H9 (cell line): ENCODE measurements around the gene TTC24. TPM values are rescaled to one million over a fixed set of nuclear protein-coding genes. Genes with fewer than 3 reads are reported as not detected.

Experiments used
- DNase-seq: peaks from one replicate; pipeline ENCODE4 v3.0.0-alpha.2; 2017
- H2AFZ ChIP-seq: one replicate; pipeline ENCODE4 v1.6.1; 2013; ENCODE audit warnings: mild to moderate bottlenecking, low read length, control low read depth, moderate library complexity
- H2AK5ac ChIP-seq: 2 replicates; pipeline ENCODE4 v1.6.1; 2013; ENCODE audit warnings: low read length, control low read depth, mixed read lengths; ENCODE audit not compliant: insufficient read length
- H2BK120ac ChIP-seq: one replicate; pipeline ENCODE4 v1.6.1; 2013; ENCODE audit warnings: low read depth, mild to moderate bottlenecking, low read length, control low read depth, inconsistent platforms; ENCODE audit not compliant: poor library complexity, severe bottlenecking
- H2BK12ac ChIP-seq: 2 replicates; pipeline ENCODE4 v1.6.1; 2013; ENCODE audit warnings: low read length, control low read depth, mixed read lengths, low read depth; ENCODE audit not compliant: insufficient read length
- H2BK15ac ChIP-seq: 2 replicates; pipeline ENCODE4 v1.6.1; 2013; ENCODE audit warnings: low read depth, low read length, control low read depth
- H2BK20ac ChIP-seq: one replicate; pipeline ENCODE4 v1.6.1; 2013; ENCODE audit warnings: low read depth, mild to moderate bottlenecking, low read length, control low read depth, inconsistent platforms; ENCODE audit not compliant: poor library complexity, severe bottlenecking
- H2BK5ac ChIP-seq: 2 replicates; pipeline ENCODE4 v1.6.1; 2013; ENCODE audit warnings: low read length, control low read depth, mixed read lengths; ENCODE audit not compliant: insufficient read length
- H3K14ac ChIP-seq: 2 replicates; pipeline ENCODE4 v1.6.1; 2013; ENCODE audit warnings: low read length, control low read depth; ENCODE audit not compliant: insufficient read depth
- H3K18ac ChIP-seq: 2 replicates; pipeline ENCODE4 v1.6.1; 2013; ENCODE audit warnings: low read depth, mild to moderate bottlenecking, mixed read lengths, low read length, control low read depth; ENCODE audit not compliant: insufficient read length
- H3K23ac ChIP-seq: 2 replicates; pipeline ENCODE4 v1.6.1; 2013; ENCODE audit warnings: low read length, control low read depth, mixed read lengths, low read depth; ENCODE audit not compliant: insufficient read length
- H3K23me2 ChIP-seq: 2 replicates; pipeline ENCODE4 v1.6.1; 2013; ENCODE audit warnings: low read depth, mild to moderate bottlenecking, mixed read lengths, low read length, control low read depth; ENCODE audit not compliant: insufficient read length, poor library complexity, severe bottlenecking
- H3K27ac ChIP-seq: 2 replicates; pipeline ENCODE4 v1.5.1; 2013; ENCODE audit warnings: low read length, control low read depth, mixed read lengths, low read depth; ENCODE audit not compliant: insufficient read length
- H3K27me3 ChIP-seq: 2 replicates; pipeline ENCODE4 v1.6.1; 2013; ENCODE audit warnings: low read length, control low read depth, inconsistent platforms; ENCODE audit not compliant: insufficient read depth
- H3K4ac ChIP-seq: 2 replicates; pipeline ENCODE4 v1.6.1; 2013; ENCODE audit warnings: low read depth, mild to moderate bottlenecking, control low read depth, inconsistent platforms, low read length, moderate library complexity
- H3K4me1 ChIP-seq: 2 replicates; pipeline ENCODE4 v1.6.1; 2013; ENCODE audit warnings: low read length, control low read depth, inconsistent platforms; ENCODE audit not compliant: insufficient read depth
- H3K4me2 ChIP-seq: 2 replicates; pipeline ENCODE4 v1.6.1; 2013; ENCODE audit warnings: low read length, control low read depth, mixed read lengths; ENCODE audit not compliant: insufficient read length, insufficient read depth
- H3K56ac ChIP-seq: 2 replicates; pipeline ENCODE4 v1.6.1; 2013; ENCODE audit warnings: low read depth, mild to moderate bottlenecking, mixed read lengths, low read length, control low read depth; ENCODE audit not compliant: insufficient read length
- H3K79me1 ChIP-seq: 2 replicates; pipeline ENCODE4 v1.6.1; 2013; ENCODE audit warnings: low read depth, mild to moderate bottlenecking, moderate library complexity, low read length, control low read depth, inconsistent platforms; ENCODE audit not compliant: insufficient read depth, poor library complexity, severe bottlenecking
- H3K79me2 ChIP-seq: 2 replicates; pipeline ENCODE4 v1.6.1; 2013; ENCODE audit warnings: low read length, control low read depth, inconsistent platforms; ENCODE audit not compliant: insufficient read depth
- H3K9ac ChIP-seq: 2 replicates; pipeline ENCODE4 v1.6.1; 2013; ENCODE audit warnings: low read length, control low read depth, mixed read lengths; ENCODE audit not compliant: insufficient read length; ENCODE audit errors: extremely low read depth
- H3K9me3 ChIP-seq: one replicate; pipeline ENCODE4 v1.6.1; 2013; ENCODE audit warnings: low read depth, low read length, inconsistent platforms; ENCODE audit not compliant: control insufficient read depth
- H3T11ph ChIP-seq: one replicate; pipeline ENCODE4 v1.6.1; 2013; ENCODE audit warnings: mild to moderate bottlenecking, low read length, control low read depth, inconsistent platforms
- H4K20me1 ChIP-seq: one replicate; pipeline ENCODE4 v1.6.1; 2013; ENCODE audit not compliant: control insufficient read depth, insufficient read length, insufficient read depth
- H4K5ac ChIP-seq: 2 replicates; pipeline ENCODE4 v1.6.1; 2013; ENCODE audit warnings: low read depth, mild to moderate bottlenecking, mixed read lengths, low read length, control low read depth; ENCODE audit not compliant: insufficient read length
- H4K8ac ChIP-seq: replicated peaks from 2 replicates; pipeline ENCODE4 v1.6.1; 2013; ENCODE audit warnings: low read length, control low read depth, mixed read lengths, low read depth; ENCODE audit not compliant: insufficient read length
- H4K91ac ChIP-seq: 2 replicates; pipeline ENCODE4 v1.6.1; 2013; ENCODE audit warnings: low read depth, mild to moderate bottlenecking, moderate library complexity, mixed read lengths, low read length, control low read depth; ENCODE audit not compliant: insufficient read length
- H3K27ac Mint-ChIP-seq, 3 experiments: 2 replicates in 2 of 3; 3 replicates in 1 of 3; pipeline ENCODE4 v1.8.0; 2020 to 2021; ENCODE audit warnings: mixed read lengths in 3 of 3, mild to moderate bottlenecking in 1 of 3, moderate library complexity in 1 of 3
- H3K27me3 Mint-ChIP-seq: 2 replicates; pipeline ENCODE4 v1.8.0; 2021; ENCODE audit warnings: low read depth, mild to moderate bottlenecking, moderate library complexity, mixed read lengths
- H3K36me3 Mint-ChIP-seq, 3 experiments: 2 replicates in 2 of 3; 3 replicates in 1 of 3; pipeline ENCODE4 v1.8.0; 2020 to 2021; ENCODE audit warnings: low read depth in 3 of 3, mixed read lengths in 3 of 3; ENCODE audit not compliant: insufficient read depth in 1 of 3
- H3K4me1 Mint-ChIP-seq, 2 experiments: 2 replicates each; pipeline ENCODE4 v1.8.0; 2020; ENCODE audit warnings: mixed read lengths in 2 of 2
- H3K4me3 Mint-ChIP-seq, 2 experiments: 2 replicates in 1 of 2; 3 replicates in 1 of 2; pipeline ENCODE4 v1.8.0; 2020 to 2021; ENCODE audit warnings: mild to moderate bottlenecking in 2 of 2, mixed read lengths in 2 of 2, moderate library complexity in 1 of 2
- H3K9me3 Mint-ChIP-seq, 2 experiments: 2 replicates in 1 of 2; 3 replicates in 1 of 2; pipeline ENCODE4 v1.8.0; 2020; ENCODE audit warnings: mild to moderate bottlenecking in 2 of 2, mixed read lengths in 2 of 2, moderate library complexity in 1 of 2
- WGBS: extraction: QIAGEN DNeasy Blood & Tissue Kit; methylation state at CpG from one replicate; pipeline ENCODE4 v1.1.7; 2013; ENCODE audit warnings: missing lambda C conversion rate, low lambda C conversion rate, mixed read lengths; ENCODE audit not compliant: insufficient read length; ENCODE audit errors: extremely low coverage; 5-methylcytosine and 5-hydroxymethylcytosine counted together
- total RNA-seq: library from RNA; stranded (reverse); gene quantifications from 2 replicates; pipeline ENCODE4 v1.2.1, GENCODE V29; 2021
- TF ChIP-seq, protein P1 (sequence below): fragments of 200-600 bp; sonication (generic); conservative IDR thresholded peaks from 3 replicates; pipeline ENCODE4 v1.8.0; 2021; ENCODE audit warnings: antibody characterized with exemption, mild to moderate bottlenecking

Gene TTC24
- total RNA-seq, 1 experiment from 2014 or later: 0.26 TPM

DNA sequence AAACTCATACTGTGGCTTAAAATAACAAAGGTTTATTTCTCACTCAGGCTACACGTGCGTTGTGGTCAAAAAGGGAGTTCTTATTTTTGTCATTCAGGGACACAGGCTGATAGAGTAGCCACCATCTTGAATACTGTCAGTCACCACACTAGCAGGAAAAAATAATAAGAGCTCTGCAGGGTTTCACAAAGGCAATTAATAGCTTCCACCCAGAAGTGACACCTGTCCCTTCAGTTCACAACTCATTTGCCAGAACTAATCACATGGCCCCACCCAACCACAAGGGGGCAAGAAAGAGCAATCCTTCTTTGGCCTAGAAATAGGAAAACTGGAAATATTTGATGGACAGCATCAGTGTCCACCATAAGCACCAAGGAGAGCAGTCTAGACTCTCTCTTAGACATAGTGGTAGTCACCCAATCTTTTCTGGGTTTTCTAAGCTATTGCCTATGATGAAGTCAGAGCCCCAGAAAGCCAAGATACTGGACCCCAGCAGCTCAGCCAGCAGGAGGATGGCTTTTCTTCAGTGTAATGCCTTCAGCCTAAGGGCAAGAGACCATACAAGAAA, 47.9 kb downstream of the TTC24 start:
- no CpG with 5 or more reads among the region's 2 CpGs for WGBS
- H3K9ac ChIP-seq: no peak overlapping the region

More for the DNA sequence above, 47.9 kb downstream of the TTC24 start:
- no peak overlapping the region for H3K27ac Mint-ChIP-seq
- TF ChIP-seq, protein P1, sequence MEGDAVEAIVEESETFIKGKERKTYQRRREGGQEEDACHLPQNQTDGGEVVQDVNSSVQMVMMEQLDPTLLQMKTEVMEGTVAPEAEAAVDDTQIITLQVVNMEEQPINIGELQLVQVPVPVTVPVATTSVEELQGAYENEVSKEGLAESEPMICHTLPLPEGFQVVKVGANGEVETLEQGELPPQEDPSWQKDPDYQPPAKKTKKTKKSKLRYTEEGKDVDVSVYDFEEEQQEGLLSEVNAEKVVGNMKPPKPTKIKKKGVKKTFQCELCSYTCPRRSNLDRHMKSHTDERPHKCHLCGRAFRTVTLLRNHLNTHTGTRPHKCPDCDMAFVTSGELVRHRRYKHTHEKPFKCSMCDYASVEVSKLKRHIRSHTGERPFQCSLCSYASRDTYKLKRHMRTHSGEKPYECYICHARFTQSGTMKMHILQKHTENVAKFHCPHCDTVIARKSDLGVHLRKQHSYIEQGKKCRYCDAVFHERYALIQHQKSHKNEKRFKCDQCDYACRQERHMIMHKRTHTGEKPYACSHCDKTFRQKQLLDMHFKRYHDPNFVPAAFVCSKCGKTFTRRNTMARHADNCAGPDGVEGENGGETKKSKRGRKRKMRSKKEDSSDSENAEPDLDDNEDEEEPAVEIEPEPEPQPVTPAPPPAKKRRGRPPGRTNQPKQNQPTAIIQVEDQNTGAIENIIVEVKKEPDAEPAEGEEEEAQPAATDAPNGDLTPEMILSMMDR: peak; percentile 84
- Histone ChIP-seq H3K14ac (no peak overlapping the region), H3K27ac (no peak overlapping the region), H2BK15ac (no peak overlapping the region), H3K4ac (no peak overlapping the region), H4K91ac (no peak overlapping the region), H4K20me1 (no peaks in the 10 kb centered on the region), H3K4me1 (no peaks in the 10 kb centered on the region), H4K8ac (no peak overlapping the region), H3K18ac (no peak overlapping the region), H2AFZ (no peak overlapping the region), H3K79me1 (no peaks in the 10 kb centered on the region), H3K27me3 (peaks cover 21% of the 10 kb centered on the region), H3K4me2 (no peak overlapping the region), H4K5ac (no peak overlapping the region), H2BK20ac (no peak overlapping the region), H3K9me3 (no peaks in the 10 kb centered on the region), H3T11ph (no peak overlapping the region), H2AK5ac (no peak overlapping the region), H2BK12ac (no peak overlapping the region), H3K79me2 (no peaks in the 10 kb centered on the region), H2BK120ac (no peak overlapping the region), H3K23ac (no peak overlapping the region), H3K56ac (no peak overlapping the region), H2BK5ac (no peak overlapping the region), H3K23me2 (peaks cover 19% of the 10 kb centered on the region)
- H3K36me3 Mint-ChIP-seq: no peaks in the 10 kb centered on the region
- H3K9me3 Mint-ChIP-seq: no peaks in the 10 kb centered on the region; a peak in 1 of 5 replicates
- peaks cover 90% of the 10 kb centered on the region for H3K27me3 Mint-ChIP-seq
- DNase-seq: peak; percentile 53
- peaks cover 6 to 7% of the 10 kb centered on the region in 2 experiments for H3K4me1 Mint-ChIP-seq
- H3K4me3 Mint-ChIP-seq: no peak overlapping the region
